Activated CD4-positive, CD25-positive, alpha-beta regulatory T cell treated with anti-CD3 and anti-CD28 coated beads, Interleukin-2, amount 50 U/mL, for 16 hours (primary cell): ENCODE results near the gene CCDC134.

Source experiments
- DNase-seq: peaks from one replicate; pipeline ENCODE4 v3.0.0-alpha.2; 2020; ENCODE audit warnings: low read depth, low spot score

Gene CCDC134

DNA sequence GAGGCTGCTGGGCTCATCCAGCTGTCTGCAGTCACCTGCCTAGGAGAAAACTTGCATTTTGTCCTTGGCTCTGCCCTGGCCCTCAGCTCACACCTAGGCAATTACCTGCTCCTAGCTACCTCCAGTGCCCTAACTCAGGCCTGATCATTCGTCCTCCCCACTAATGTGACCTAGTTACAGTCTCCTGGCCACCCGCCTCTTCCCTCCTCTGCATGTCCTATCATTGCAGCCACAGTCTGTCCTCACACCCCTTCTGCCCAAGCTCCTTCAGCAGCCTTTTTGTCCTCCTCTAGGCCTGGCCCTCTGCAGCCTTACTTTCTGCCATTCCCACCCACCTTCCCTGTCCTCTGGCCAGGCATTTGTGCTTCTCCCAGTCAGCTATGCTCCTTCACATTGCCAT, 17.7 kb upstream of the CCDC134 start:
- DNase-seq = no peak

DNA sequence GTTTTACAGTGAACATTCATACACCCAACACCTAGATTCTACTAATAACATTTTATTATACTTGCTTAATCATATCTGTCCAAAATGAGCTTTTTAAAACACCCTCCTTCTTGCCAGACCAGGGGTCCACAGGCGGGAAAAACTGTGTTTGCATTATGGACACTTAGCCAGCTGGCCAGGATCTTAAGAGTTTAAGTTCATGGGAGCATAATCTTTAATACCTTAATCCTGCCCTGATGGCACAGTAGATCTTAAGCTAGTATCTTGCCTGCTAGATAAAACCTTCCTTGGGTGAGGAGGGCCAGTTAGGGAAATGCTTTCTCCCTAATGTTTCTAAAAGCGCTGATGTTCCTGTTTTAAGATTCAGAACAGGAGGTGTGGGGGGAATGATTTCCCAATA, 13.1 kb upstream of the CCDC134 start:
- DNase-seq = no peak

DNA sequence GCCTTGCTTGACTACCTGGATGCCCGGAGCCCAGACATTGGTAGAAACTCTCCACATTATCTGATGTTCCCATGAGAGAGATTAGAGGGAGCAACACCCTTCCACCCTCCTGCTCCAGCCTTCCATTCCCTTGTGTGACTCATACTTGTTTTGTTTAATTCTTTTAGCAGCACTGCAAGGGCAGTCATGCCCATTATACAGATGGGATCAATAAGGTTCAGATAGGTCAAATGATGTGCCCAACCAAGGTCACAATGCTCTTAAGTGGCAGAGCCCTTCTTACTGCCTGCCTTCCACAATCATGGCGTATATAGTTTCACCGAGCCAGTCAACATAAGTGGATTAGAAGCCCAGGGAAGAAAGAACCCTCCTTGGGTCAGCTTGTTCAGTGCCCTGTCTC, 6.6 kb upstream of the CCDC134 start:
- DNase-seq = no peak

DNA sequence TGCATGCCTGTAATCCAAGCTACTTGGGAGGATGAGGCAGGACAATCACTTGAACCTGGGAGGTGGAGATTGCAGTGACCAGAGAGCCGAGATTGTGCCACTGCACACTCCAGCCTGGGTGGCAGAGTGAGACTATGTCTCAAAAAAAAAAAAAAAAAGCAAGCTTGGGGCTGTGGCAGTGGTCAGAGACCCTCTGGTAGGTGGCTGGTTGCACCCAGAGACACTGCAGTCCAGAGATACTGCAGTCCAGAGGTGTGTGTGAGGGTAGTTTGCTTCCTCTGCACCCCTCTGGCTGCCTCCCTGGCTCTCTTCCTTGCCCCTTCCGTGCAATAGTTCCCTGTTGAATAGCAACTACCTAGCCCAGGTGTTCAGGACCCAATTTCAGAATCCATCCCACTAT, 1.7 kb upstream of the CCDC134 start:
- DNase-seq = no peak

DNA sequence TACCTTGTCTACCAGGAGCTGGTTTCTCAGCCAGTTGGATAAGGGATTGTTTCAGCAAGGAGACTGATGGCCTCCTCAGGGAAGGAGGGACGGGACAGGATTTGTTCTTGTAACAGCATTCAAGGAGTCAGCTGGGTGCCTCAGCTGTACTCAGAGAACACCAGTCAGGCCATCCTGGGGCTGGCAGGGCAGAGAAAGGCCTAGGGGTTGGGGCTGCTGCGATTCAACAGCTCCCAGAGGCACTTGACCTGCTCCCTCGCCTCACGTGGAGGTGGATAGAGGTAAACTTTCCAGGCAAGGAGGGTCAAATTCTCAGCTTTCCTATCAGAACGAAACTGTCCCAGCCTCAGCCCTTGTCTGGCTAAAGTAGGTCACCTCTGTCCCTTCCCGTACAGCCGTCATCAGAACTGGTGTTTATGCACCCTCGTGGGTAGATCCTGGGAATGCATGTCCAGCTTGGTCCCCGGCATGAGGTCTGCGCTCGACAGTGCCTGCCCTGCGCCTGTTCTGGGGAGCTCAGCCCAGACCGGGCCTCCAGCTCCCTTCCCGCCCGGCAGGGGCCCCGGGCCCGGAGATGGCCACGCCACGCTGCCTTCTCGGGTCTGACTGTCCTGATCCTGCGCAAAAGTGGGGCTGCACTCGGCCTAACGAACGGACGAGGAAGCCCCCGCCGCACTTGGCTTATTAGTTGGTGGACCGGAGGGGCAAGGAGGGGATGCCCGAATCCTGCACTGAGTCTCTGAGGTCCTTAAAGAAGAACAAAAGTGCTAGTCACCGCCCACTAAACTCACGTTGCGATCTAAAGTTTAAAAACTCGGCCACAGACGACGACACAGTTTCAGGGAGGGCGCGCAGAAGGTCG, 762 bp upstream of the CCDC134 start:
- DNase-seq = no peak

DNA sequence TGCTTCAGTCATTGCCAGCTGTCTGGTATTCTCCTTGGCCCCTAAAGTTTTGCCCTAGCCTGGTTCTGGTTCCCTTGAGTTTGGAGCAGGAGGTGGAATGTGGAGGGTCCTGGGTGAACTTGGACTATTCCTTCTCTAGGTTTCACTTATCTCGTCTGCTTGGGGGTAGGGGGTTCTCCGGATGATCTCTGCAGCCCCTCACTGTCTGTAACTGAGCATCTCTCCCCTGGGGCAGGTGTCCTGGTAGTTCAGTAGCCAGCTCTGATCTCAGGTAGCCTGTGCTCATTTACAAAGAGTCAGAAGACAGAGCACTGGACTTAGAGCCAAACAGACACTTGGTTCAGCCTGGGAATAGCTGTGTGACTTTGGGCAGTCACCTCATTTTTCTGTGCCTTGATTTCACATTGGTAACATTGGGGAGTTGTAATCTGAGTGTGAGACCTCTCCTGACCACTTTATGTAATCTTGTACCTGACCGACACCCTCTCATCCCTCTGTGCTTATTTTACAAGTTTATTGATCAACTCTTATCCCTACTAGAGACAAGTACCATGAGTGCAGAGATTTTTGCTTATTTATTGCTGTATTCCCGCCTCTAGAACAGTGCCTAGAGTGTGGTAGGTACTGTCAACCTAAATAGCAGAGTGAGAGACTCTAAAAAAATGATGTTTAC, 804 bp downstream of the CCDC134 start:
- DNase-seq = no peak

DNA sequence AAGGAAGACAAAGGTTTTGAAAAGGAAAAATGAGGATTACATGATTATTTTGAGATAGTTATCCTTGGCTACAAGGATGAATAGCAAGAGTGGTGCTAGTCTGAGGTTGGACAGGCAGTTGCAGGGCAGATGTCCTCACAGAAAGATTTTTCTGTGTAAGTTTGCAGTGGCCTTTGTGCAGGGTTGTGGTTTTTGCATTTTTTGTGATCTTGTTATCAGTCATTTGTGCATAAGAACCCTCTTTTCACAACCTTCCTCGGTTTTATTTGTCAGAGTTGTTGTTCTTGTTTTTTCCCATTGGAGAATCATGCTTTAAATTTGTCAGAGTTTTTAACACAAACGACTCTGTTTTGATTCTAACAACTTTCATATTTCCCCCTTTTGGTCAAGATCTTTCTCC, 1.4 kb downstream of the CCDC134 start:
- no peak for DNase-seq

DNA sequence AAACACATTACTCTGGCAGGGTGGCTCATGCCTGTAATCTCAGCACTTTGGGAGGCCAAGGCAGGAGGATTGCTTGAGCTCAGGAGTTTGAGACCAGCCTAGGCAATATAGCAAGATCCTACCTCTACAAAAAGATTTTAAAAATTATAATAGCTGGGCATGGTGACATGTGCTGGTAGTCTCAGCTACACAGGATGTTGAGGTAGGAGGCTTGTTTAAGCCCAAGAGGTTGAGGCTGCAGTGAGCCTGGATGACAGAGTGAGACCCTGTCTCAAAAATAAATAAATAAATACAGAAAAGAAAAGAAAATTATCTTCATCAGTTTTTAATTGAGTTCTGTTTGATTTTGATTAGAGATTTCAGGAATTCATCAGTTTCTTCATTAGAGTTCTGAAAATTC, 5.2 kb downstream of the CCDC134 start:
- no peak for DNase-seq

DNA sequence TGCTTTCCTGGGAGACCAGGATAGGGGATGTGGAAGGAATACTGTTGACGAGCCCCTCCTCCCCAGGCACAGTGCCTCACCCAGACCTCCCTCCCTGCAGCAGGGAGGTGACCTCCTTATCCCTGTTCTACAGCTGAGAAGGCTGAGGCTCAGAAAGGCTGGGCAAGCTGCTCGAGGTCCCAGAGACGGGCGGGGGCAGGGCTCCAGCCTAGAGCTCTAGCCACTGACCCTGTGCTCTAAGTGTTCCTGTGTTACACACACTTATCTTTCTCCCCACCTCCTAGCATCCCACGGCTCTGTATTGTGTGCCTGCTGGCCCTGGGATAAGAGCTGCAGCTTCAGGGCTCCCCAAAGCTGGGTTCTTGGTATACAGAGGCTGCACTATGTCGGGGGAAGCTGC, 7.9 kb downstream of the CCDC134 start:
- DNase-seq = no peak

DNA sequence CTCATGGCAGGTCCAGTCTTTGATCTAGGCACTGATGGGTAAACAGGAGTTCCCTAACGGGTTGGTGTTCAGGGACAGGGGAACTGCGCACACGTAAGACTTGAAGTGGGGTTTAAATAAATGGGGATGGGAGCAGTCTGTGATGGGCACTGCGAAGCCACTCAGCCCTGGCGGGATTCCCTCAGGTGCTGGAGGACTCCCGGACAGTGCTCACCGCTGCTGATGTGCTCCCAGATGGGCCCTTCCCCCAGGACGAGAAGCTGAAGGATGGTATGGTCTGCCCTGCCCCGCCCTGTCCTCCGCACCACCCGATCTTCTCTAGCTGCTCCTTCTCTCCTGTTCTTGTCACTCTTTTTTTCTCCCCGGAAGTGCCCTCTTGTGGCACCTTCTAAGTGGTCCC, 9.5 kb downstream of the CCDC134 start:
- no peak for DNase-seq

DNA sequence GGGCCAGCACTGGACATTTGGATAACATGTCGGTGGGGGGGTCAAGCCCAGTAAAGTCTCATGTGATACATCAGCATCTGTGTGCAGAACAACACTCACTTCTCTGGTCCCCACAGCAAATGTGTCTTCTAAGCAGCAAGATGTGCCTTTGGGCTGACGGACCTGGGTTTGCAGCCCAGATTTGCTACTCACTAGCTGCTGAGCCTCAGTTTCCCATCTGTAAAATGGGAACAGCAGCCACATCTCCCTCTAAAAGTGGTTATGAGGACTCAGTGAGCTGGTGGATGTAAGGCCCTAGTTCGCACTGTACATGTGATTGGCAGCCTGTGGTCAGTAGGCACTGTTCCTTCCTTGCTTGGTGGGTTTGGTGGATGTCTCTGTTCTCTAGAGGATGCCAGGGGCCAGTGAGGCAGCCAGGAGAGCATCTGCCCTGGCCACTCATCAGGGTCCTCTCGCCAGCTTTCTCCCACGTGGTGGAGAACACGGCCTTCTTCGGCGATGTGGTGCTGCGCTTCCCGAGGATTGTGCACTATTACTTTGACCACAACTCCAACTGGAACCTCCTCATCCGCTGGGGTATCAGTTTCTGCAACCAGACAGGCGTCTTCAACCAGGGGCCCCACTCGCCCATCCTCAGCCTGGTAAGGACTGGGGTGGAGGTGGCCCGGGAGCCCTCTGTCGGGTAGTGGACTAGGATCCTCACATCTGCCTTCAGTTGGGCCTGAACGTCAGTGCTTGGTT, 12.5 kb downstream of the CCDC134 start:
- no peak for DNase-seq

DNA sequence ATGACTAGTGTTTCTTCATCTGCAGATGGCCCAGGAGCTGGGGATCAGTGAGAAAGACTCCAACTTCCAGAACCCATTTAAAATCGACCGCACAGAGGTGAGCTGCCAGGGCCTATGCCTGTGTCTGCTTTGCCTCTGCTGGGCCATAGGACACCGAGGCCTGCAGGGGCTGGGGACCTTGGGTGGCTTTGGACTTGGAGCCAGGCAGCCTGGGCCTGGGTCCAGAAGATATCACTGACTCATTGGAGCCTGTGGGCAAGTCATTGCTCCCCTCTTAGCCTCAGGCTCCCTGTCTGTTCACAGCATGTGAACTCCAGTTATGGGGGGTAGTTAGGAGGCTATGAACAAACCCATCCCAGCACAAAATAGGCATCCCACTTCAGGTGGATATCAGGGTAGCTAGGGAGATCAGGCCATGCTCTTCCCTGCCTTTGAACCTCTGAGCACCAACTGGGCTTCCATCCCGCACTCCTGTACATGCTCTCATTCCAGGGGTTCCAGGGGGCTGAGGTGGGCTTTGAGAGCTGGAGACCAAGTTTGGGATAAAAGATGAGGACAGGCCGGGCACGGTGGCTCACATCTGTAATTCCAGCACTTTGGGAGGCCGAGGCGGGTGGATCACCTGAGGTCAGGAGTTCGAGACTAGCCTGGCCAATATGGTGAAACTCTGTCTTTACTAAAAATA, 13.4 kb downstream of the CCDC134 start:
- DNase-seq = no peak

DNA sequence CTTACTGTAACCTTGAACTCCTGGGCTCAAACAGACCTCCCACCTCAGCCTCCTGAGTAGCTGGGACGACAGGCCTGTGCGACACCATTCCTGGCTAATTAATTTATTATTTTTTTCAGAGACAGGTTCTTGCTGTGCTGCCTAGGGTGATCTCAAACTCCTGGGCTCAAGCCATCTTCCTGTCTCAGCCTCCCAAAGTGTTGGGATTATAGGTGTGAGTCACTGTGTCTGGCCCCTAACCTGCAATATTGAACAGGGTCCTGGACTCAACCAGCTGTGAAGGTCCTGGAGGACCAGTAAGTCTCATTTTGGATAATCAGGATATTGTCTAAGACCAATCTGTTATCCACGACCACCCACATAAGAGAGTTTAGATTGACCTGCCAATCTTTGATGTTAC, 15.2 kb downstream of the CCDC134 start:
- no peak for DNase-seq

DNA sequence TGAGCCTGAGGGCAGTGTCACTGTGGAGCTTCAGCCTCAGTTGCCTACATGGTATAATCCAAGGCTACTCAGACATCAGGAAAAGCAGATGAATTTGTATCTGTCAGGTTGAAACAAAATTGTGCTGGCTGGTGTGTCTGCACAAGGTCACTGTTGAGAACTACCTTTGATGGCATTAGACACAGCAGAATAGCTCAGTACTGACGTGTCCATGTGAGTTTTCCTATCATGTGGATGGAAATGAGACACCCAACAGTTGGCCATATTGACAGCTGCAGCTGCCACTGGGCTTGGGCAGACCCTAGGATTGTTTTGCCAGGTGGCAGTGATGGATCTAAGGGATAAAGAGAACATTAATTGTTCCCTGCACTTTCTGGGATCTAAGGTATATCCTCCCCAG, 15.8 kb downstream of the CCDC134 start:
- no peak for DNase-seq

DNA sequence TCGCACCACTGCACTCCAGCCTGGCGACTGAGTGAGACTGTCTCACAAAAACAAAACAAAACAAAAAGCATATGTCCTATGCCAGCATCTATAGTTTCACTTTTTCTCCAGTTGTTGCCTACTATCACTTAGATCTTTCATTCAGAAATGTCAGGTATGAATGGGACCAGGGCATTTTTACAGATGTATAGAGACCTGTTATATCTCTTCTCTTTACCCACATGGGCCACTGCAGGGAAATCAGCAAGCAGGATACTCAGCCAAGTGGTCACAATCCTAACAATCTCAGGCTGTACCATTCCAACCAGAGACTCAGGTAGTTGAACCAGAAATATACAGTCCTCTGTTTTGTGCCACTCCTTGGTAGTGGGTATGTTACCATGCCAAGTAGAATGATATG, 16.4 kb downstream of the CCDC134 start:
- DNase-seq = no peak

DNA sequence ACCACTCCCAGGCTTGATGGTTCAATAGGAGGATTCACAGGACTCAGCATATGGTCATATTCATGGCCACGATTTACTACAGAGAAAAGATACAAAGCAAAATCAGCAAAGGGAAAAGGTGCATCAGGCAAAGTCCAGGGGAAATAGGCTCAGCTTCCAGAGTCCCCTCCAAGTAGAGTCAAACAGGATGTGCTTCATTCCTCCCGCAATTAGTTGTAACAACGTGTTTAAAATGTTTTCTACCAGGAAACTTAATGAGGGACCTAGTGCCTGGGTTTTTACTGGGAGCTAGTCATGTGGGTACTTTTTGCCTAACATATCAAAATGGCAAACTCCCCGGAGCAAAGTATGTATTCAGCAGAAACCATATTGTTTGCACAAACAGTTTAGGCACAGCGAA, 17.5 kb downstream of the CCDC134 start:
- no peak for DNase-seq

DNA sequence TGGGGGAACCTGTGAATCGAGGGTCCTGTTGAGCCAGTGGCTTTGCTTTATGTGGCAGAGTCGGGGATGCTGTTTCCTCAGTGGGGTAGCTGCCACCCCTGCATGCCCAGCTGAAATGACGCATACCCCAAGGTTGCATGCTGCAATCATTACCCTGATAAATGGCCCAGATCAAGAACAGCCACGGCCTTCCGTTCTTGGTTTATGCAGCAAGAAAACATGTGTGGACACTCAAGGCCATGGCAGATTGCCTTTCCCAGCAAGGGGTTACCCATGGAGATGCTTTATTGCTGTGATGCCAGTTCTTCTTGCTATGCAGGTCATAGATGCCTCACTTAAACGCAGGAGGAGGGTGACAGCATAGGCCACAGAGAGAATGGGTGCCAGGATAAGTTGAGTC, 18.1 kb downstream of the CCDC134 start:
- DNase-seq = no peak

DNA sequence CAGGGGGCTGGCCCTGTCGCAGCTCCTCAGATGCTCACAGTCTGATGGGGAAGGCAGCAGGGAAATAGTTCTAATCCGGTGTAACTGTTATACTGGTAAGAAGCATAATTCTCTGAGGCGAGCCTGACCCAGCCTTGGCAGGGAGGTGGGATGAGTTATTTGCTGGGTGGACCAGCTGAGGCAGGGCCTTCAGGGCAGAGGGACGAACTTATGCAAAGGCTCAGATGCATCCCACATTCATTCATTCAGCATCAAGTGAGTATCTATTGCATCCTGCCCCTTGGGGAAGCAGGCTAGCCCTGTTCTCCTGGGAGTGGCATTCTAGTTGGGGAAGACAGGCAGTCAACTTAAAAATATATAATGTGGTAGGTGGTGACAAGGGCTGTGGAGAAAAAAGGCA, 18.8 kb downstream of the CCDC134 start:
- no peak for DNase-seq

DNA sequence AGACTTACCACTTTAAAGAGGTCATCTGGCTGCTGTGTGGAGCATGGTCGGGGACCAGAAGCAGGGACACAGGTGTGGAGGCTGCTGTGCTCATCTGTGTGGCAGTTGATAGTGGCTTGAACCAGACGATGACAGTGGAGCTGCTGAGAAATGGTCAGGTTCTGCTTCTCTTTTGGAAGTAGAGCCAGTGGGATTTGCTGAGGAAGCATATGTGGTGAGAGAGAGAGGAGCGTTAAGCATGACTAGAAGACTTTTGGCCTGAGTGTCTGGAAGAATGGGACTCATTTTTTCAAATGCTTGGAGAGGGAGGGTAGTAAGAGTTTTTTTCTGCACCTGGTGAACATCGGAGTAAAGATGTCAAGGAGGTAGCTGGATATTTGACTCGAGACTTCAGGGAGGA, 20.0 kb downstream of the CCDC134 start:
- DNase-seq = no peak

DNA sequence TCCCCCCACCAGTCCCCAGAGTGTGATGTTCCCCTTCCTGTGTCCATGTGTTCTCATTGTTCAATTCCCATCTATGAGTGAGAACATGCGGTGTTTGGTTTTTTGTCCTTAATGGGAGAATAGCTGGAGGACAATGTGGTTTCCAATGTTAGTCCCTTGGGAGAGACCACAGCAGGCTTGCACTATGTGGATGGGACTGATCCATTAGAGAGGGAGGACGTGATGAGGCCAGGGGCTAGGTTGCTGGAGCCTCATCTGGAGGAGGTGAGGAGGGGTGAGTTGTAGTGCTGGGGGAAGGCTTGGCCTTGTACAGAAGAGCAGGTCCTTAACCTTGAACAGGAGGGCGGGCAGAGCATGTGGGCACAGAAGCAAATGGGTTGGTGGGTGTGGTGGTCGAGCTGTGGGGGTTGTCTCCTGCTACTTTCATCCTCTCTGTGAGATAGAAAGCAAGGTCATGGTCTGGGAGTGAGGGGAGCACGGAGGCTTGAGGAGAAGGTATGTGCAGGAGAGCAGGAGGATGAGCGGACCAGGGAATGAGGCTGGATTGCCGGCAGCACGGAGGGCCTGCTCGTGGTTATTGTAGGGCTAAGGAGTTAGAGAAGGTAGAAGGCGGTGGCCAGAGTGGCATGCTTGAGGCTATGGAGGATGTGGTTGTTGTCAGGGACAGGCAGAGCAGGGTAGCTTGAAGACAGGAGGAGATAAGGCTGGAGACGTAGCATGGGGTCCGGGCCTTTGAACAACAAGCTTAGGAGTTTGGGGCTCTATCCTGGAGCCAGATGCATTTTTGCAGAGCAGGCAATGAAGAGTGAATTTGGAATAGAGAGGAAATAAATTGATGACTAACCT, 21.2 kb downstream of the CCDC134 start:
- DNase-seq = no peak
